GM18517 (cell line): ENCODE measurements around the gene SMIM20.
A peak's percentile ranks its signal among the peaks of the same experiment; 100 is the strongest.

ENCODE experiments used
- ATAC-seq: cut with Tn5 transposase; IDR thresholded peaks from one replicate; pipeline ENCODE4 v1.9.1; 2021; ENCODE audit warnings: mild to moderate bottlenecking, moderate library complexity; ENCODE audit not compliant: unreplicated experiment

Gene SMIM20

GRCh38 chr4:25925486-25926201, 11.6 kb downstream of the SMIM20 start:
- ATAC-seq = peak; percentile 66

GRCh38 chr4:25926462-25926861, 12.4 kb downstream of the SMIM20 start:
- ATAC-seq = no peak

- no peak for ATAC-seq
Measured at GRCh38 chr4:25927361-25928195, 13.6 kb downstream of the SMIM20 start.

GRCh38 chr4:25928379-25929297, 14.6 kb downstream of the SMIM20 start:
- no peak for ATAC-seq

- no peak for ATAC-seq
Measured at GRCh38 chr4:25929298-25929686, 15.3 kb downstream of the SMIM20 start.

- ATAC-seq = no peak
Measured at GRCh38 chr4:25930731-25931354, 16.8 kb downstream of the SMIM20 start.

GRCh38 chr4:25936696-25937095, 22.7 kb downstream of the SMIM20 start:
- no peak for ATAC-seq

GRCh38 chr4:25937801-25938200, 23.8 kb downstream of the SMIM20 start:
- ATAC-seq = peak; percentile 18

- peak; percentile 31 for ATAC-seq
Measured at GRCh38 chr4:25938366-25938765, 24.3 kb downstream of the SMIM20 start.

- ATAC-seq = peak; percentile 93
Measured at GRCh38 chr4:25938787-25939186, 24.8 kb downstream of the SMIM20 start.

- no peak for ATAC-seq
Measured at GRCh38 chr4:25939330-25939729, 25.3 kb downstream of the SMIM20 start.

GRCh38 chr4:25941457-25942221, 27.6 kb downstream of the SMIM20 start:
- no peak for ATAC-seq

GRCh38 chr4:25943312-25943711, 29.3 kb downstream of the SMIM20 start:
- ATAC-seq = no peak

- ATAC-seq = no peak
Measured at GRCh38 chr4:25943805-25944204, 29.8 kb downstream of the SMIM20 start.

- ATAC-seq = no peak
Measured at GRCh38 chr4:25948051-25948450, 34.0 kb downstream of the SMIM20 start.

- no peak for ATAC-seq
Measured at GRCh38 chr4:25949173-25949748, 35.2 kb downstream of the SMIM20 start.

- no peak for ATAC-seq
Measured at GRCh38 chr4:25949994-25950393, 36.0 kb downstream of the SMIM20 start.

GRCh38 chr4:25950461-25951389, 36.7 kb downstream of the SMIM20 start:
- ATAC-seq = no peak
